GM21529 (cell line): ENCODE data around the gene CENPA.
"Not testable (repeated sequence)": the region's sequence is repeated elsewhere in the genome, so short reads cannot be mapped to it uniquely, and the experiment has no call there.

Experiments
- ATAC-seq: cut with Tn5 transposase; IDR thresholded peaks from one replicate; pipeline ENCODE4 v1.9.1; 2021; ENCODE audit not compliant: unreplicated experiment

Gene CENPA

GRCh38 chr2:26785431-26786206 lies at the start of gene CENPA:
Gene CENPA, plus strand, starts transcription at chr2:26786056. Its CDS starts 141 bp downstream, at chr2:26786197.
- peak; percentile 99 for ATAC-seq

GRCh38 chr2:26737221-26737620 lies 48.6 kb upstream of the CENPA start:
- ATAC-seq: no peak

GRCh38 chr2:26738481-26738880 lies 47.4 kb upstream of the CENPA start:
- ATAC-seq: no peak

GRCh38 chr2:26739514-26739913 lies 46.3 kb upstream of the CENPA start:
- ATAC-seq: no peak

- ATAC-seq: no peak
These were observed 45.5 kb upstream of the CENPA start for GRCh38 chr2:26740346-26740745.

- ATAC-seq: no peak
These were observed 45.0 kb upstream of the CENPA start for GRCh38 chr2:26740890-26741302.

GRCh38 chr2:26742048-26742770 lies 43.6 kb upstream of the CENPA start:
- no peak for ATAC-seq

- no peak for ATAC-seq
These were observed 42.0 kb upstream of the CENPA start for GRCh38 chr2:26743852-26744251.

- ATAC-seq: no peak
These were observed 40.9 kb upstream of the CENPA start for GRCh38 chr2:26744953-26745352.

- no peak for ATAC-seq
These were observed 40.1 kb upstream of the CENPA start for GRCh38 chr2:26745609-26746327.

- no peak for ATAC-seq
These were observed 38.9 kb upstream of the CENPA start for GRCh38 chr2:26746934-26747333.

GRCh38 chr2:26749787-26750420 lies 36.0 kb upstream of the CENPA start:
- not testable (repeated sequence) for ATAC-seq

GRCh38 chr2:26750467-26750866 lies 35.4 kb upstream of the CENPA start:
- not testable (repeated sequence) for ATAC-seq

GRCh38 chr2:26752656-26753055 lies 33.2 kb upstream of the CENPA start:
- no peak for ATAC-seq

GRCh38 chr2:26754539-26754938 lies 31.3 kb upstream of the CENPA start:
- no peak for ATAC-seq

GRCh38 chr2:26754972-26755670 lies 30.7 kb upstream of the CENPA start:
- no peak for ATAC-seq

GRCh38 chr2:26756337-26756736 lies 29.5 kb upstream of the CENPA start:
- ATAC-seq: no peak

- peak; percentile 56 for ATAC-seq
These were observed 27.7 kb upstream of the CENPA start for GRCh38 chr2:26757873-26758789.

- ATAC-seq: no peak
These were observed 27.0 kb upstream of the CENPA start for GRCh38 chr2:26758790-26759321.
